DMS153 treated with DMSO at 0.1 percent for 48 hours (cell line): ENCODE measurements around the gene PCDH17.

Experiments
- DNase-seq: peaks from one replicate; lab custom pipeline; 2025; ENCODE audit not compliant: unreplicated experiment; lab: John Stamatoyannopoulos, UW

PCDH17 gene

GRCh38 chr13:57726981-57727380, 95.4 kb downstream of the PCDH17 start:
- DNase-seq: no peak

GRCh38 chr13:57734306-57734705, 102.8 kb downstream of the PCDH17 start:
- DNase-seq: no peak

- peak; percentile 87 for DNase-seq
Observed at GRCh38 chr13:57739089-57739488, 107.5 kb downstream of the PCDH17 start.

GRCh38 chr13:57739543-57740190, 108.1 kb downstream of the PCDH17 start:
- DNase-seq: no peak

GRCh38 chr13:57740719-57741118, 109.2 kb downstream of the PCDH17 start:
- no peak for DNase-seq

GRCh38 chr13:57748096-57748495, 116.6 kb downstream of the PCDH17 start:
- no peak for DNase-seq

- DNase-seq: no peak
Observed at GRCh38 chr13:57760951-57761350, 129.4 kb downstream of the PCDH17 start.

- DNase-seq: no peak
Observed at GRCh38 chr13:57763689-57764088, 132.1 kb downstream of the PCDH17 start.
